ENCODE data around the gene HHAT. TPM values are rescaled to one million over a fixed set of nuclear protein-coding genes. Genes with fewer than 3 reads are reported as not detected.

HHAT gene
- total and polyA plus RNA-seq, 4 donors = 1.9 to 3.9 (median 2.6) TPM

DNA sequence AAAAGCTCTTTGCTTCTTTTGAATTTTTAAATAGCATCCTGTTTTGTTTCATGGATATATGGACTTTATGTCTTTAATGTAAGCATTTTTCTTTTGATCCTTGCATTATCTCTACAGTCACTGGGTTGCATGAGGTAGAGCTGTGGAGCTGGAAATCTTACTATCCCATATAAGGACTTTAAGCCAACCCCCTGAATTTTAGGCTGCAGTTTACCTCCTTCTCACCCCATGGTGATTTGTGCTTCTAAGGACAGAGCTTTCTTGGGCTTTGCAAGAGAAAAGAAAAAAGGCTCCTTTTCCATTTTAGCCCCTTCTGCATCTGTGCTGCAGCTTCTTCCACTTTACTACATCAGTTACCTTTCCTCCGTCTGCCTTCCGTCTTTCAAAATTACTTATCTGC, 373.8 kb downstream of the HHAT start:
- Histone ChIP-seq H3K36me3 (ENCODE audit: control insufficient read depth in 1 of 2, insufficient read depth in 2 of 2, low read length in 1 of 2) (no peaks in the 10 kb centered on the region), H3K27ac (ENCODE audit: low read depth in 1 of 2, low read length in 2 of 2) (no peak overlapping the region), H3K4me1 (ENCODE audit: control insufficient read depth in 1 of 2, insufficient read depth in 2 of 2, low read length in 2 of 2) (no peaks in the 10 kb centered on the region), H3K27me3 (ENCODE audit: control insufficient read depth in 1 of 2, insufficient read depth in 2 of 2, low read length in 1 of 2) (no peaks in the 10 kb centered on the region), H3K9me3 (ENCODE audit: control insufficient read depth, low read length) (no peaks in the 10 kb centered on the region), H3K4me3 (ENCODE audit: low read length in 2 of 2) (no peak overlapping the region)
- intact Hi-C loops (cut with DNase I) = no loop called here
- ATAC-seq (ENCODE audit: low FRiP score) = no peak
- 94 to 95% methylated on average over 2 of the region's 2 CpGs for WGBS, 2 donors
- no peak for DNase-seq

- Histone ChIP-seq H3K36me3 (ENCODE audit: control insufficient read depth in 1 of 2, insufficient read depth in 2 of 2, low read length in 1 of 2) (no peaks in the 10 kb centered on the region), H3K27me3 (ENCODE audit: control insufficient read depth in 1 of 2, insufficient read depth in 2 of 2, low read length in 1 of 2) (no peaks in the 10 kb centered on the region), H3K27ac (ENCODE audit: low read depth in 1 of 2, low read length in 2 of 2) (no peak overlapping the region), H3K4me3 (ENCODE audit: low read length in 2 of 2) (no peak overlapping the region), H3K9me3 (ENCODE audit: control insufficient read depth, low read length) (no peaks in the 10 kb centered on the region), H3K4me1 (ENCODE audit: control insufficient read depth in 1 of 2, insufficient read depth in 2 of 2, low read length in 2 of 2) (no peaks in the 10 kb centered on the region)
- intact Hi-C loops (cut with DNase I) = no loop called here
- ATAC-seq (ENCODE audit: low FRiP score) (no peak), DNase-seq (no peak)
- WGBS, 2 donors = 78 to 82% methylated on average over 2 of the region's 2 CpGs
Observed at GRCh38 chr1:210703593-210703992, 374.9 kb downstream of the HHAT start.

GRCh38 chr1:210705086-210705485, 376.4 kb downstream of the HHAT start:
- H3K36me3 ChIP-seq (ENCODE audit: control insufficient read depth in 1 of 2, insufficient read depth in 2 of 2, low read length in 1 of 2) = no peaks in the 10 kb centered on the region
- 48 to 62% methylated on average over 3 of the region's 3 CpGs for WGBS, 2 donors
- no peak for ATAC-seq (ENCODE audit: low FRiP score)
- intact Hi-C loops (cut with DNase I) = no loop called here
- H3K4me1 ChIP-seq (ENCODE audit: control insufficient read depth in 1 of 2, insufficient read depth in 2 of 2, low read length in 2 of 2) = no peaks in the 10 kb centered on the region
- no peak overlapping the region for H3K27ac ChIP-seq (ENCODE audit: low read depth in 1 of 2, low read length in 2 of 2)
- no peak for DNase-seq
- H3K9me3 ChIP-seq (ENCODE audit: control insufficient read depth, low read length) = no peaks in the 10 kb centered on the region
- no peak overlapping the region for H3K4me3 ChIP-seq (ENCODE audit: low read length in 2 of 2)
- no peaks in the 10 kb centered on the region for H3K27me3 ChIP-seq (ENCODE audit: control insufficient read depth in 1 of 2, insufficient read depth in 2 of 2, low read length in 1 of 2)

GRCh38 chr1:210706246-210706645, 377.5 kb downstream of the HHAT start:
- DNase-seq = no peak
- ATAC-seq (ENCODE audit: low FRiP score) = no peak
- 86 to 87% methylated on average over 3 of the region's 3 CpGs for WGBS, 2 donors
- H3K9me3 ChIP-seq (ENCODE audit: control insufficient read depth, low read length) = no peaks in the 10 kb centered on the region
- intact Hi-C loops (cut with DNase I) = no loop called here
- H3K27me3 ChIP-seq (ENCODE audit: control insufficient read depth in 1 of 2, insufficient read depth in 2 of 2, low read length in 1 of 2) = no peaks in the 10 kb centered on the region
- H3K4me1 ChIP-seq (ENCODE audit: control insufficient read depth in 1 of 2, insufficient read depth in 2 of 2, low read length in 2 of 2) = no peaks in the 10 kb centered on the region
- H3K4me3 ChIP-seq (ENCODE audit: low read length in 2 of 2) = no peak overlapping the region
- H3K36me3 ChIP-seq (ENCODE audit: control insufficient read depth in 1 of 2, insufficient read depth in 2 of 2, low read length in 1 of 2) = no peaks in the 10 kb centered on the region
- no peak overlapping the region for H3K27ac ChIP-seq (ENCODE audit: low read depth in 1 of 2, low read length in 2 of 2)

DNA sequence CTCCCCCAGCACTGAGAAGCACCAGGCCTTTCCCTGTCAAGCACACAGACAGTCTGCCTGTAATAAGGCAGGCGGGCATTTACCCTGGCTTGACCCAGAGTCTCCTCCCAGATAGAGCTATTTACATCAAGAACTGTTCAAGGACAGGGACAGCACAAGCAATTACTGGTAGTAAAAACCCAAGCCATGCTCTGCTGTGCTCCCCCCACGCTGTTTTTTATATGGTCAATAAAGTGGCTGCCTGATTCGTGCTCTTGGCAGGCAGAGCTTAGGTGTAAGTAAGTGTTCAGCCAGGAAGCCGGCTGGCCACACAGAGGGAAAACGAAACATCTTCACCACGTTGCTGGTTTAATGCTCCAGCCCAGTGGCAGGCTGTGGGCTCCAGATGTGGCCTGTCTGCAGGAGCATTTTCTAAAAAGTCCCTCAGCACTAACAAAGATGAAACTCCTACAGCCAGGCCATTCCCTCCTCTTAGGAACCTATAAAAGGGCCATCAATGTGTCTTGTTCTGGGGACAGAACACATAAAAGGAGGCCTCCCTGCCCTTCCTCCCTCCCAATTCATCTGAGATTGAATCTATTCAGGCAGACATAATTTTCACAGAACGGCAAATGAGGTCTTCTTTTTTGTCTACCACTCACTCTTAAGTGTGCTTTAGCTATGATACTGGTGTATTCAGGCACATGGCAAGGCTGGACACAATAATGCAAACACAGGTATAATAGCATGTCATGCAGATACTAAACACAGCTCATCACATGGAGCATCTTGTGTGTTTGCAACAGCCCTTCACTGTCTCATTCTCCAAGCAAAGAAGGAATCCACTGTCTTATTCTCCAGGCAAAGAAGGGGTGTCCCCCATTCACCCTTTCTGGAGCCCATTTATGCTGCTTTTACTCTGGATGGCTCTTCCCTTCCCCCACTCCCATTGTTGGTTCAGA, 378.9 kb downstream of the HHAT start:
- DNase-seq = no peak
- Histone ChIP-seq H3K9me3 (ENCODE audit: control insufficient read depth, low read length) (no peaks in the 10 kb centered on the region), H3K4me3 (ENCODE audit: low read length in 2 of 2) (no peak overlapping the region), H3K27me3 (ENCODE audit: control insufficient read depth in 1 of 2, insufficient read depth in 2 of 2, low read length in 1 of 2) (no peaks in the 10 kb centered on the region), H3K4me1 (ENCODE audit: control insufficient read depth in 1 of 2, insufficient read depth in 2 of 2, low read length in 2 of 2) (no peaks in the 10 kb centered on the region), H3K27ac (ENCODE audit: low read depth in 1 of 2, low read length in 2 of 2) (no peak overlapping the region), H3K36me3 (ENCODE audit: control insufficient read depth in 1 of 2, insufficient read depth in 2 of 2, low read length in 1 of 2) (no peaks in the 10 kb centered on the region)
- no peak for ATAC-seq (ENCODE audit: low FRiP score)
- WGBS, 2 donors = 67 to 75% methylated on average over 7 of the region's 7 CpGs
- intact Hi-C loops (cut with DNase I) = no loop called here

GRCh38 chr1:210709701-210710100, 381.0 kb downstream of the HHAT start:
- no peak for DNase-seq
- no peaks in the 10 kb centered on the region for H3K27me3 ChIP-seq (ENCODE audit: control insufficient read depth in 1 of 2, insufficient read depth in 2 of 2, low read length in 1 of 2)
- intact Hi-C loops (cut with DNase I) = no loop called here
- no peaks in the 10 kb centered on the region for H3K4me1 ChIP-seq (ENCODE audit: control insufficient read depth in 1 of 2, insufficient read depth in 2 of 2, low read length in 2 of 2)
- WGBS, 2 donors = 90 to 96% methylated on average over 2 of the region's 2 CpGs
- ATAC-seq (ENCODE audit: low FRiP score) = no peak
- no peaks in the 10 kb centered on the region for H3K36me3 ChIP-seq (ENCODE audit: control insufficient read depth in 1 of 2, insufficient read depth in 2 of 2, low read length in 1 of 2)
- H3K27ac ChIP-seq (ENCODE audit: low read depth in 1 of 2, low read length in 2 of 2) = no peak overlapping the region
- no peaks in the 10 kb centered on the region for H3K9me3 ChIP-seq (ENCODE audit: control insufficient read depth, low read length)
- no peak overlapping the region for H3K4me3 ChIP-seq (ENCODE audit: low read length in 2 of 2)

- Histone ChIP-seq H3K27me3 (ENCODE audit: control insufficient read depth in 1 of 2, insufficient read depth in 2 of 2, low read length in 1 of 2) (no peaks in the 10 kb centered on the region), H3K9me3 (ENCODE audit: control insufficient read depth, low read length) (no peaks in the 10 kb centered on the region), H3K4me1 (ENCODE audit: control insufficient read depth in 1 of 2, insufficient read depth in 2 of 2, low read length in 2 of 2) (no peaks in the 10 kb centered on the region), H3K27ac (ENCODE audit: low read depth in 1 of 2, low read length in 2 of 2) (no peak overlapping the region), H3K4me3 (ENCODE audit: low read length in 2 of 2) (no peak overlapping the region), H3K36me3 (ENCODE audit: control insufficient read depth in 1 of 2, insufficient read depth in 2 of 2, low read length in 1 of 2) (no peaks in the 10 kb centered on the region)
- 52 to 58% methylated on average over 7 of the region's 7 CpGs for WGBS, 2 donors
- DNase-seq (no peak), ATAC-seq (ENCODE audit: low FRiP score) (no peak)
- intact Hi-C loops (cut with DNase I) = no loop called here
Observed at GRCh38 chr1:210711825-210712612, 383.3 kb downstream of the HHAT start.

GRCh38 chr1:210715072-210715471, 386.4 kb downstream of the HHAT start:
- H3K4me1 ChIP-seq (ENCODE audit: control insufficient read depth in 1 of 2, insufficient read depth in 2 of 2, low read length in 2 of 2) = no peaks in the 10 kb centered on the region
- no peak overlapping the region for H3K27ac ChIP-seq (ENCODE audit: low read depth in 1 of 2, low read length in 2 of 2)
- ATAC-seq (ENCODE audit: low FRiP score) = no peak
- intact Hi-C loops (cut with DNase I) = no loop called here
- H3K4me3 ChIP-seq (ENCODE audit: low read length in 2 of 2) = no peak overlapping the region
- H3K9me3 ChIP-seq (ENCODE audit: control insufficient read depth, low read length) = no peaks in the 10 kb centered on the region
- no peaks in the 10 kb centered on the region for H3K27me3 ChIP-seq (ENCODE audit: control insufficient read depth in 1 of 2, insufficient read depth in 2 of 2, low read length in 1 of 2)
- no peak for DNase-seq
- no peaks in the 10 kb centered on the region for H3K36me3 ChIP-seq (ENCODE audit: control insufficient read depth in 1 of 2, insufficient read depth in 2 of 2, low read length in 1 of 2)
